CD1c-positive myeloid dendritic cell (primary cell): ENCODE results near the gene NDUFA11.

Experiments used
- DNase-seq: peaks from one replicate; pipeline ENCODE4 v3.0.0-alpha.2; 2016; ENCODE audit errors: extremely low spot score

The NDUFA11 gene

DNA sequence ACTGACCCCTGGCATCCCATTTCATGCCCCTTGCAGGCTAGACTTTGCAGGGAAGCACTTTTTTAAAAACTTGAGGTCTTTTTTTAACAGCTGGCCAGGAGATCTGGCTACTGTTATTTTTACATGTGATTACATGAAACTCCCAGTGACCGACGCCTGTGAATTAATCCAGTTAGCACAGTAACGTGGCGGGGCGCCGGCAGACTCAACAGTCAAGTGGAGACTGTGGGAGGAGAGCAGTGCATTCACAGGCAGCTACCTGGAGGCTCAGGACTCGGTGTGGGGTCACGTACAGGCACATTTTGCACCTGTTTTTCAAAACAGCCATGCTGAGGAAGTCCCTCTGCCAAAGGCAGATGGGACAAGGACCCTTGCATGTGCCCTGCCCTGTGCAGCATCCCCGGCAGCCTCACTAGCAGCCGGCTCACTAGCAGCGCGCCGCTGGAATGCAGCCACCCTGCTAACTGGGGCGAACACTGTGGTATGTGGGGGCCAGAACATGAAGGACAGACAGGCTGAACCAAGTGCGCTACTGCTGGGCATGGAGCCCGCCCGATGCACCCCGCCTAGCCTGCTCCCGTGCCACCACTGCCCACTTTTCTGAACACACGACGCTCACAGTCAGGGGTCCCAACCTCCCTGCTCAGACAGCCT, 29.1 kb upstream of the NDUFA11 start:
- DNase-seq: no peak

DNA sequence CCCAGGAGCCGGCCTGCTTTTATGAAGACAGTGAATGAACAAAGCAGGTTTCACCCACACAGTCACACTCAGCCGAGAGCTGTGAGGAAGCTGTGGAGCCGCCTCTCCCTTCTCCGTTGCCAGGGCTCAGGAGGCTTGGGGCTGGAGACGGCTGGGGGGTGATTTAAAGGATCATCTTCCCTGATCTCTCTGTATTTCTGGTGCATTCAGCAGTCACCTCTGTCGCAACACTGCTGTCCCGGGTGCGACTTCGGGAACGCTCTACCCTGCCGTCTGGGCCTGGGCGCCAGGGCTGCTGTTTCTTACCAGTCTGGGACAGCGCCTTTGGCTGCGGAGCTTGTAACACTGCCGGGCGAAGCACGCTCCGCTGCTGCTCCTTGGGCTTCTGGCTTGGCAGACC, 28.6 kb upstream of the NDUFA11 start:
- DNase-seq: no peak

DNA sequence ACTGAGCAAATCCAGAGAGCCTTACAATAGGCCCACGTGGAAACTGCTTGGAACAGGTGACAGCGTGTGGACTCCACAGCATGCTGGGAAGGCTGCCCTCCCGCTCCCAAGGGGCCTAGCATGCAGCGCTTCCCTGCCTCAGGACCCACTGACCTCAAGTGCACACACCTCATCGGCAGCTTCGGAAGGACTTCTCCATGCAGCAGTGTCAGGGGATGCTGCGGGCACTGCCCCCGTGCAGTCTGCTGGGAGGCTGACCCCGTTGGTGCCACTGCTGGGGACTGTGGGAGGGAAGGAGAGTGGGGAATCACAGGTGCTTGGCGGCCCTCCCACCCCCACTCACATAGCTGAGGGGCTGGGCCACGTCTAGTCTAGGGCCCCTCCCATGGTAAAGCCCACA, 27.7 kb upstream of the NDUFA11 start:
- no peak for DNase-seq

DNA sequence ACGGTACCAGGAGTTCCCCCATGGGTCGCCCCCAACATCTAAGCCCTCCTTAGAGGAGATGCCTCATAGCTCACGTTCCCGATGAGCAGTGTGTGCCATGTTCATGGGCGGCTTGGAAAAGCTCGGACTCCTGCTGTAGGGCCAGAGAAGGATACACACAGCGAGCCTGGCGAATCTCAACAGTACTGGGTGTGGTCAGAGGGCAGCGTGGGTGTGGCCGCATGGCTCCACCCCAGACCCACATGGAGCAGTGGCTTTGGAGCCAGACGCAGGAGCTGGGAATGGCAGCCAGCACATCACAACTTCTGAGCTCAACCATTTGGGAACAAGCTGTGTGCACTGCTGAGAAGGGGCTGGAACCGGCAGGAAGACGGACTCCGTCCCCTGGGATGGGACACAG, 26.0 kb upstream of the NDUFA11 start:
- DNase-seq: no peak

DNA sequence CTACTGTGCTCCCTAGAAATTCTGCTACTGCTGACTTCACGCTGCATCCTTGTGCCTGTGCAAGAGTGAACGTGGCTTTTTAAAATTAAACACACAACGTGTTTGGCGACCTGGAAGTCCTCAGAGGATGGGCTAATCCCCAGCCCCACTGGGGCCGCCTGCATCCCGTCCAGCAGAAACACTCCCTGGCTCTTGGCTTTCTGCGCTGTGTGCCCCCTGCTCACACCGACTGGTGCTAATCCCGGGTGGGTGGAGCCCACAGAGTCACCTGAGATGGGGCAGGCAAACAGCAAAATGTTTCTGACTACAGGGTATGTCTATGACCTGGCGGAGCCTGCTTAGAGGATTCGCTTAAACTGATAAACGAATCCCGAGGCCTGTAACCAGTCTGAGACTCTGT, 25.6 kb upstream of the NDUFA11 start:
- DNase-seq: no peak

DNA sequence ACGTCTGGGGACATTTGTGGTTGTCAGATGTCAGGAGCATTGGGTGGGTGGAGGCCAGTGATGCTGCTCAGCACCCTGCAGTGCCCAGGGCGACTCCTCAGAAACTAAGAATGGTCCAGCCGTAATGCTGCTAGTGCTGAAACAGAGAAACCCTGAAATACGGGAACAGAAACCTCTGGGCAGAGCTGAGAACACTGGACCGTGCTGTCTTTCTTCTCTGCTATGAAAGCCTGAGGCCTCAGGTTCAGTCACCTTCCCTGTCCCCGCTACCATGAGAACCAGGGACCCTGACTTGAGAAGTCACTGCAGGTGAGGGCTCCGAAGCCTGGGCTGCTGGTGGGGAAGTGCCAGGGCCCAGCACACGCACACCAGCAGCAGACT, 23.8 kb upstream of the NDUFA11 start:
- DNase-seq: no peak

DNA sequence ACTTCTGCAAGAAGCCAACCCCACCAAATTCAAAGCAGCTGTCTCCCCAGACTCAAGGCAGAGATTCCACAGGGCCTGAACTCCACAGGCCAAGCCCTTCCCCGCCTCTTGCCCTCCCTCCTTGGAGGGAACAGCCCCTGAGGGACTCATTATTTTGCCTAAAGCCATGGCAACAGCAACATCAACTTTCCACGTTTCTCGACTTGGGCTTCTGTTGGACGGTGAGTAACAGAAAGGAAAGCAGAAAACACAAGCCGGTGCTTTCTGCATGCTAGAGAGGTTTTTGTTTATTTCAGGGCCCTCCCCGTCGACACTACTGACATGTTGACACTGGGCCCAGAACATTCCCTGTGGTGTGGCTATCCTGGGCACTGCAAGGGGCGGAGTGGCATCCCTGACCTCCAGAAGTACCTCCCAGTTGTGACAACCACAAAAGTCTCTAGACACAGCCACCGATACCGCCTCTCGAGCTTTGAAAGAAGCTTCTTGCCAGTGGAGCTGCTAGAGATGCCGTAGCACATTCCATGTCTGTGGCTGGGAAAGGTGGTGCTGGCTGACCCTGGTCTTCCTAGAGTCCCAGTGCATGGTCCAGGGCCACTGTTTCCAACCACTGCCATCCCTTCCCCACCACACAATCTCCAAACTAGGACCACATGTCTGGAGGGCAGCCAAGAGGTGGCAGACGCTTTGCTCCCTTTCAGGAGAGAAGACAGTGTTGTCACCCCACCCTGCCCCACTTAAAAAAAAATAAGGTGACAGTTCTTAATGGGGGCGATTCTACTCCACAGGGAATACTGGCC, 23.3 kb upstream of the NDUFA11 start:
- no peak for DNase-seq

DNA sequence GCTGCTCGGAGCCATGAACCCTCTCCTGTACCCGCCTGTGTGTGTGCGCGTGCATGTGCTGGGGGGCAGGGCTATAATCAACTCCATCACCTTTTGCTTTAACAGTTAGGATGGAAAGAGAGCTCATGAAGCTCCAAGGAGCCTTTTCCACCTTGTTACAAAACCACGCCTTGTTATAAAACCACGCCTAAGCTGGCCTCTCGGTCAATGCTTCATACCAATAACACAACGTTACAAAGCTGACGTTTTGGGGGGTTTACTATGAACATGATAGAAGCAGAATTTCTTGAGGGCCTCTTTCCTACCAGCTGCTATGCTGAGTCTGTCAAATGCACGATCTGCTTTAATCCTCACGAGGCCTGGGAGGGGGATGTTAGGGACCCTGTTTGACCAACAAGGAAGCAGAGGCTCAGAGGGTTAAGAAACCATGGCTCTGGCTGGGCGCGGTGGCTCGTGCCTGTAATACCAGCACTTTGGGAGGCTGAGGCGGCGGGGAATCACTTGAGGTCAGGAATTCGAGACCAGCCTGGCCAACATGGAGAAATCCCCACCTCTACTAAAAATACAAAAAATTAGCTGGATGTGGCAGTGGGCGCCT, 22.3 kb upstream of the NDUFA11 start:
- DNase-seq: no peak

DNA sequence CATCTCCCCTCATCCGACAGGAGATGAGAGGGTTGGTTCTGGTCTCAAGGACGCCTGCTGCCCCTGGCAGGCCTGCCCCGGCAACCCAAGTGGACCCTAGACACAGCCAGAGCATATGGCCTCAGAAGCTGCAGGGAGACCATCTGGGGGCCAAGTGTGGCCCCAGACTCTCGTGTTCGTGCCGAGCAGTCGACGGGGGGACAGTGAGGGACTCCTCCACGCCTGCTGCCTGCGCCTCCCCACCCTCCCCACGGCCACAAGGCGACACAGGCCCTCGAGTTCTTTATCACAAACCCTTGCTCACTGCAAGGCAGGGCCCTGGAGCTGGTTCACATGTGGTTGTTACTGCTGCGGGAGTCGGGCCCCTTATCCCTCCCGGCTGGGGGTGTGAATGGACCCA, 19.8 kb upstream of the NDUFA11 start:
- no peak for DNase-seq

DNA sequence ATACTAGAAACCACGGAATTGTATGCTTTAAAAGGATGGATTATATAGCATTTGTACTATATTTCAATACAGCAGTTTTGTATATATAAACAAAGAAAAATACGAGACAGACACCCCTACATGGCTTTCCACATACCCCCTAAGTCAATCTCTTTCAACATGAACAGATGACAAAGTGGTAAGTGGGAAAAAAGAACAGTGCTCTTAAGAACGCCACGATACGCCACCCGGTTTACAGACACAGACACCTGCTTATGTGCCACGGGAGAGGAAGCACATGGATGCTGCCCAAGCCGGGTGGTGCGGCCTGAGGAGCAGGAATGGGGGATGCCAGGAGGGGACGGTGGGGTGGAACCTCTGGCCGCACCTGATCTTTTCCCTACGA, 18.6 kb upstream of the NDUFA11 start:
- DNase-seq: no peak

DNA sequence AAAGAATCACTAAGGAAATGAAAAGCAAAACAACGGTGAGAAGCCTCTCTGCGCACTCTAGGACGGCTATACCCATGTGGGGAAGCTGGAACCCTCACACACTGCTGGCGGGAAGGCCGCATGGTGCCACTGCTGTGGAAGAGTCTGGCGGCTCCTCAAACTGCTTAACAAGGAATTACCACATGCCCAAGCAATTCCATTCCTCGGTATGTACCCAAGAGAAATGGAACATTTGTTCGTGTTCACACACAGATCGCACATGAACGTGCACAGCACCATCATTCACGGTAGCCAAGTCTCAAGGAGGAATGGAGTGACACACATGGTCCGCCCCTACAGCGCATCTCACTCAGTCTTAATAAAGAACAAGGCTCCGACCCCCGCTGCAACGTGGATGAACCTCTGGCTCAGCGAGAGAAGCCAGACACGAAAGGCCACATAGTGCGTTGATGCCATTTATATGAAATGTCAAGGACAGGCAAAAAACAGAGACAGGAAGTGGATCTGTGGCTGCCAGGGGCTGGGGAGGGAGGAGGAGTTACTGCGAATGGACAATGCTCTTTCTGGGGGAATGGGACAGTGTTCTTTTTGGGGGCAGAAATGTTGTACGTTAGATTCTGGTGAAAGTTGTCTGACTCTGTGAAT, 18.0 kb upstream of the NDUFA11 start:
- no peak for DNase-seq

DNA sequence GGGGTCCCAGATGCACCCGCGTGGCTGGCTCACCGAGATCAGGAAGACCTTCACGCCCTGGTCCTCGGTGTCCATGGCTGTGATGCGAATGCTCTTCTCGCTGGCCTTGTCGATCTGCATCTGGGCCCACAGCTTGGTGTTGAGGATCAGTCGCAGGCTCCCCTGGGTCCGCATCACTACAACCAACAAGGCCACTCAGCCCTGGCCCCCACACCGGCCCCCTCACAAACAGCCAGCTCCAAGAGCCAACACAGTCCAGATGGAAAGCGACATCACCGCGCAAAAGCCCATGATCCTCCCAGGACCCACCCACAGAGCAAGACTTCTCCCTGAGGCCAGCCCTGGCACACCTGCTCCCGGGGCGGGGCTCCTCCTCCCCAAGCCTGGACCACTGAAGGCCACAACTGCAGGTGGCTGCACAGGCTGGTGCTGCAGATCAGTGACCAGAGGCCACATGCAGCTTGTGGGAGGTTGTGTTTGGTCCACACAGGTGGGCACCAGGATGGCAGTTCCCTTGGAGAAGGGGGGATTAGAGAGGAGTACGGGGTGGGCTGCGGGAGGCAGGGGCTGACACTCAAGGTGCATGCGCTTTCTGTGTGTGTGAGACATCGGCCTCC, 15.0 kb upstream of the NDUFA11 start:
- DNase-seq: no peak

DNA sequence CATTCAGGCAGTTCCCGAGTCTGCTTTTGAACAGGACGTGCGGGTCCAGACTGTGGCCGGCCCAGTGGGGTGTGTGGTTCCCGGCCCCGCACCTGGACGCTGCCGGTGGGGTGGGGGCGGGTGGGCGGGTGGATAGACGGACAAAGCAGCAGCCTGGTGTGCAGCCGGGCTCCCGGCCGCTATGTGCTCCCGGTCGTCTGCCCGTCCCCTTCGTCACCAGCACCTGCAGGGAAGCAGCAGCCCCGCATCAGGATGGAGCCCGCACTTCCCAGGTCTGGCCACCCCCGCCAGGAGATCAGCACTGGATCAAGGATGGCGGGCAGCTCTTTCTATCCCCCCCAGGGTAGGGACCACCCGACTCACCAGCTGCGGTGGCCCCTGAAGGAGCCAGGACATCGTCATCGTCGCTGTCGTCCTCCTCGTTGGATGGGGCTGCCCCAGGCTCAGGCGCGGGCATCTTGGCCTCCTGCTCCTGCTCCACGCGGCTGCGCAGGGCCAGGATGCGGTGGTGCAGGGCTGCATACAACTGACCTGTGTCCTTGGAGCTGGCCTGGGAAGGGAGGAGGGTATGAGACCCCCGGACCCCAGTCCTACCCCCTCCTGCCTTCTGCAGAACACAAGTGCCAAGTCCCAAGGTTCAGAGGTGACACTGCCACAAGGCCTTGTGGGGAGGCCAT, 14.0 kb upstream of the NDUFA11 start:
- no peak for DNase-seq

DNA sequence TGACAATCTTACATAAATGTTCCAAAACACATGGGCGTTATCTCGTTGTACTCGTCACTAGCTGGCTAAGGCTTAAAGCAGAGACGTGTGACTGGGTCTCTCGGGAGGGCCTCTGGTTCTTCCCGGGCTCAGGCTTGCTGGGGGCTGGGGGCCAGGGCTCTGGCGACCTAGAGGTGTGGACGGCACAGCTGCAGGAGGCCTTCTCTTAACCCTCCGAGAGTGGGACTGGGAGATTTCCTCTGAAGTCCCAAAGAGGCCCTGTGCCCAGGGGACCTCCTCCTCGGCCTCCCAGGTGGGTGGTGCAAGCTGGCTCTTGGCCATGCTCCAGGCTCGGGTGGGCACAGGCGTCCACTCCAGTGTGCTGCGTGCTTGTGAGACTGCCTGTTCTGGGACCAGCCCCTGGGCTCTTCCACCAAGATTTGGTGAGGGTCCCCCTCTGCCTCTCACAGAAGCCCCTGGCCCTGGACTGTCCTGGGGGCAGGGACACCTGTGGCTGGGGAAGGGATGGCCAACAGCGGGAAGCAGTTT, 12.7 kb upstream of the NDUFA11 start:
- no peak for DNase-seq

DNA sequence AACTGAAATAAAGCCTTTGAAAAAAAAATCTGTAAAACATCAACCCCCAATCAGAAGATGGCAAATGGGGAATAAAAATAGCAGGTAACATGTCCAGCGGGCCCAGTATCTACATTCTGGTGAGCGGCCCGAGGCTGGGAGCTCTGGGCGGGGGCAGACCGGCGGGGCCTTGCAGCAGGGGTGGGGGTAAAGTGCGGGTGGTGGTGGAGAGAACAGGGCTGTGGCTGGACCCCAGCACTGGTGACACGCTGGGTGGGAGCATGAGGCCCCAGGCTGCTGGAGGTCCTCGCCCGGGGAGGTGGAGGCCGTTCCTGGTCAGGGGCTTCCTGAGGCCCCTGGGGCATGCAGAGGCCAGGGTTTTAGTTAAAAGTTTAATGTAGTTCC, 12.2 kb upstream of the NDUFA11 start:
- DNase-seq: no peak

DNA sequence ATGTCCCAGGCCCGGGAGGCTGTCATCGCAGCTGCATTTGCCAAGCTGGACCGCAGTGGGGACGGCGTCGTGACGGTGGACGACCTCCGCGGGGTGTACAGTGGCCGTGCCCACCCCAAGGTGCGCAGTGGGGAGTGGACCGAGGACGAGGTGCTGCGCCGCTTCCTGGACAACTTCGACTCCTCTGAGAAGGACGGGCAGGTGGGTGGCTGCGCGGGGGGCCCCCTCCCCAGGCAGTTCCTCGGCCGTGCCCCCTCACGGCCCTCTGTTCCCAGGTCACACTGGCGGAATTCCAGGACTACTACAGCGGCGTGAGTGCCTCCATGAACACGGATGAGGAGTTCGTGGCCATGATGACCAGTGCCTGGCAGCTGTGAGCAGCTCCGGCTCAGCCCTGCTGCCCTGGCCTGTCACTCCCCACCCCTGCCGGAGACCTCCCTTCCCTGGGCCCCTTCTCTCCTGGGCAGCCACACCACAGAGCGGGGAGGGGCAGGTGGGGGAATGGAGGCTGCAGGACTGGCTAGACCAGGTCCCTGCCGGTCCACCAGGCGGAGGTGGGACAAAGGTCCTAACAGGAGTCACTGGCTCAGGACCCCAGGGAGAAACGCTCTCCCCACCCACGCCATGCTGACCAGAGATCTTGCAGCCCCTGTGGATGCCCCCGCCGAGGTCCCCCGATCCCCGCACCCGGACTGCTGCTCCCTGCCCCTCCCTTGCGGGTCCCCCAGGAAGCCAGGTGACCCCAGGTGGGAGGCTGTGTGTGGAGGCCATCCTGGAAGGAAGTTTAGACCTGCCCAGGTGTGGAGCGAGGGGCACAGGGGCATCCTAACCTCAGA, 11.6 kb upstream of the NDUFA11 start:
- no peak for DNase-seq

DNA sequence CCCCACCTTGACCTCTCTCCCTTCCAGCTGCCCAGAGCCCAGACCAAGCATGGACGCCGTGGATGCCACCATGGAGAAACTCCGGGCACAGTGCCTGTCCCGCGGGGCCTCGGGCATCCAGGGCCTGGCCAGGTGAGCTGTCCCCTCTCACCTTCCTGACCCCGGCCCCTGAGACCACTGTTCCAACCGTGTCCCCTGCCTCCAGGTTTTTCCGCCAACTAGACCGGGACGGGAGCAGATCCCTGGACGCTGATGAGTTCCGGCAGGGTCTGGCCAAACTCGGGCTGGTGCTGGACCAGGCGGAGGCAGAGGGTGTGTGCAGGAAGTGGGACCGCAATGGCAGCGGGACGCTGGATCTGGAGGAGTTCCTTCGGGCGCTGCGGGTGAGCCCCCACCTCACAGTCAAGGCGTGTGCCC, 10.8 kb upstream of the NDUFA11 start:
- DNase-seq: no peak

DNA sequence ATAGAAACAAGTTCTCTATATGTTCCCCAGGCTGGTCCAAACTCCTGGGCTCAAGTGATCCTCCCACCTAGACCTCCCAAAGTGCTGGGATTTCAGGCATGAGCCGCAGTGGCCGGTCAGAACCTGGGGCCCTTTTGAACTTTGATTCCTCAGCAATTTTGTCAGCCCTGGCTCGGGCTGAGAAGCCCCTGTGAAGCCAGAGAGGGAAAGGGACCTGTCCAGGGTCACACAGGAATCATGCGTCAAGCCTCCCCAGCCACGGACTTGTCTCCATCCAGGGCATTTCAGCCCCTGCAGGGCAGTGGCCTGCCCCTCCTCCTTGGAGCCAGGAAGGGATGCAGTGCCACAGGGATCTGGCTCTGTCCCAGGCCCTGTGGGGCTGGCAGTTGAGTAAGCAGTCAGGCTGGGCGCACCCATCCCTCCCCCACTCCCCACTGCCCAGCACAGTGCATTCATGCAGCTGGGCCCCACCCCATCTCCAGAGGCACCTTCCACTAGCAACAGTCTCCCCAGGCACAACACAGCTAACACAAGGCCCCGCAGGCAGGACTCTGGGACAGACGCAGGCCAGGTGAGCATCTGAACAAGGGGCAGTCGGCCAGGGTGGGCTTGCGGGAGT, 10.3 kb upstream of the NDUFA11 start, which contains the start of gene CAPS:
Gene CAPS, plus strand, starts transcription at position 516 of the 619 bp plus-strand sequence. CDS start 153 bp downstream, outside the sequence.
- no peak for DNase-seq

DNA sequence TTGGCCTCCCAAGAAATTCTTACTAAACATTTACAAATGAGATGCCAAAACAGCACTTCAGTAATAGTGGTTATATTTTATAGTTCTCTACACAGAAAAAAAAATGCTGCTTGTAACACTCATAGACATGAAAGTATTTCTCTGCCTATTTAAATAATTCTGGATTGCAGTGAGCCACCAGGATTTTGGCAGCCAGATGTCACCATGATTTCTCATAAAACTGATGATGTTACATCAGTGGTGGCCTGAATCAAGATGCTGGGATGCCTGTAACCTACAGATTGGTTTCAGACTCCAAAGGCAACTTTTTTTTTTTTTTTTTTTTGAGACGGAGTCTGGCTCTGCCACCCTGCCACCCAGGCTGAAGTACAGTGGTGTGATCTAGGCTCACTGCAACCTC, 7.8 kb upstream of the NDUFA11 start:
- DNase-seq: no peak

DNA sequence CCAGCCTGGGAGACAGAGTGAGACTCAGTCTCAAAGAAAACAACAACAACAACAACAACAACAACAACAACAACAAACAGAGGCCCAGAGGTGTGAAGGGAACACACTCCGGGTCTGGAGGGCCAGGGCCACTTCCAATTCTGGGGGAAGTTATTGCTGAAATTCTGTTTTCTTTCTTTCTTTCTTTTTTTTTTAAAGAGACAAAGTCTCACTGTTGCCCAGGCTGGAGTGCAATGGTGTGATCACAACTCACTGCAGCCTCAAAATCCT, 7.0 kb upstream of the NDUFA11 start:
- no peak for DNase-seq
